ENCODE data around the gene CISD3.
"Not testable (repeated sequence)": the region's sequence is repeated elsewhere in the genome, so short reads cannot be mapped to it uniquely, and the experiment has no call there.

CISD3 gene

DNA sequence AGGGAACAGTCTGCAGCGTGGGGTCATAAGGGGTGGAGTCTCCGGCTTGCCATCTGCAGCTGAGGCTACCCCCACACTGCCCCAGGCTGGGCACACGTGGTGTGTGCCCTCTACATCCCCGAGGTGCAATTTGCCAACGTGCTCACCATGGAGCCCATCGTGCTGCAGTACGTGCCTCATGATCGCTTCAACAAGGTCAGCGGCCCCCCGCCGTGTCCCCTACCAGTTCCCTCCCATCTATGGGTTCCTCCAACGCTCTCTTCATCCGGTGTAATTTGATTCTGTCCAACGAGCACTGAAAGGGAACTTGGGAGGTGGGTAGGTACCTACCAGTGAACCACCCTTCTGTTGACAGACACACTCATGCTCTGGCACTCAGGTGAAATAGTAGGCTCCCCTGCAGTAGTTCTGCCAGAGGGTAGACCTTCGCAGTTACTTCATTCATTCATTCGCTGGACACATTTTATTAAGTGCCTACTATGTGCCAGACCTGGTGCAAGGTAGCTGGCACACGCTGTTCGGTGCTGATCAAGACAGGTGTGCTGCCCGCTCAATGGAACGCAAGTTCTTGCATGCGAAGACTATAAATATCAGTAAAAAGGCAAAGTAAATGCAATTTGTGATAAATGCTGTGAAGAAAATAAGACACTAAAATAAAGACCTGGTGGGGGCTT lies 22.3 kb upstream of the CISD3 start:
- no peak for DNase-seq (ENCODE audit: low read depth)

DNA sequence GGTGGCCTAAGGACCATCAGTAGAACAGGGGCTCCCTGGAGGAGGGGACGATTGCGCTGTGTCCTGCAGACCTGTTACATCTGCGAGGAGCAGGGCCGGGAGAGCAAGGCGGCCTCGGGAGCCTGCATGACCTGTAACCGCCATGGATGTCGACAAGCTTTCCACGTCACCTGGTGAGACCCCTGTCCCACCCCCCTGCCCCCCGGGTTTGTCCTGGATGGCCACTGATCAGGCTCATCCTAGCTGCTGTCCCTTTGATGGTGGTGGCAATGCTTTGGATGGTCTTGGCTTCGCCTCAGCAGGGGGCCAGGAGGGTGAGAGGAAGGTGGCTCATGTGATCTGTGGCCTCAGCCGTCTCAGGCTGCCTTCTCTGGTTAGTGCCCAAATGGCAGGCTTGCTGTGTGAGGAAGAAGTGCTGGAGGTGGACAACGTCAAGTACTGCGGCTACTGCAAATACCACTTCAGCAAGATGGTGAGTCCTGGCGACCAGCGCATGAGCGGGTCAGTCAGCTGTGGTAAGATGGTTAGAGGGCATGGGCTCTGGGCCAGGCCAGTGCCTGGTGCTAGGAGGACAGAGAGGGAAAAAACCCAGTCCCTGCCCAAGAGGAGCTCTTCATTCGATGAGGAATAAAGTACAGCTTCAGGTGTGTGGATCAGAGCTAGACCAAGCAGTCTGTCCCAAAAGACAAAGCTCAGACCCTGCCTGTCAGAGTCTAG lies 20.9 kb upstream of the CISD3 start:
- DNase-seq (ENCODE audit: low read depth), result no peak

DNA sequence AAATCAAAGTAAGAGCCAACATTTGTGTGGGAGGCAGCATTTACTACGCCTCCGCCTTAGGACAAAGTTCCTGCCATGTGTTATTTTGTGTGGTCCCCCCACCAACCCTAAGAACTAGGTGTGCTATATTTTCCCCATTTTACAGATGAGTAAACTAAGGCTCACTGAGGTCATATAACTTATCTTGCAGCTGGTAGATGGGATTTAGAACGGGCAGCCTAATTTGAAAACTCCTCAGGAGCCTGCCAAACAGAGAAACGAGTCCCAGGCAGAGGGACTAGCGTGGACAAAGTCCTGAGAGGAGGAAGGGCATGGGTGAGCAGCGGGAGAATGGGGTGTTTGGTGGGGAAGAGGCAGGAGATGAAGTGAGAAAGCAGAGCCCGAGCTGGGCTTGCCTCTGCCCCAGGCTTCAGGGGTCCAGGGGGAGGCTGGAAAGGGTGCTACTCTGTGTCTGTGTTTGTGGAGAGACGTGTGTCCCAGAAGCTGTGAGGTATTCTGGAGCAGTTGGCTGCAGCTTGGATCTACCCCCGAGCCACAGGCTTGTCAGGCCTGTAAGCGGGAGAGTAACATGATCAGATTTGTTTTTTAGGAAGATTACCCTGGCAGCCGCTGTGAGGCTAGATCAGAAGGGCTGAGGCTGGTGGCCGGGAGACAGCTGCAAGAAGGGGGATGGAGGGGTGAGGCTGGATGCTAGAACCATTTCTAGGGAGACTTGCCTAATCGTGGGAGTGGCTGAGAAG lies 20.1 kb upstream of the CISD3 start:
- DNase-seq (ENCODE audit: low read depth), result no peak

DNA sequence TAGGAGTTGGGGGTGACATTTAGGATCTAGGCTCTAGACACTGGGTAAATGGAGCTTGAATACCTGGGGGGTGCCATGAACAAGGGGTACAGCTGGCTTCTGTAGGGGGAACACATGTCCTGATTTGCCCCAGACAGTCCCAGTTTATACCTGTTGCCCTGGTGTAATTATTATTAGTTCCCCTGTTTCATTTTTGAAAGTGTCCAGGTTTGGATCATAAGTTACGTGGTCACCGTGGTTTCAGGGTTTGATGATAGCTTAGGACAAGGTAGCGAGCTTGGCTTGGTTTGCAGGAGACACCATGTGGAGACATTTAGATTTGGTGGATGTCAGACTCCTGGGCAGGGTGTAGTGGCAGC lies 19.6 kb upstream of the CISD3 start:
- DNase-seq (ENCODE audit: low read depth), result no peak

DNA sequence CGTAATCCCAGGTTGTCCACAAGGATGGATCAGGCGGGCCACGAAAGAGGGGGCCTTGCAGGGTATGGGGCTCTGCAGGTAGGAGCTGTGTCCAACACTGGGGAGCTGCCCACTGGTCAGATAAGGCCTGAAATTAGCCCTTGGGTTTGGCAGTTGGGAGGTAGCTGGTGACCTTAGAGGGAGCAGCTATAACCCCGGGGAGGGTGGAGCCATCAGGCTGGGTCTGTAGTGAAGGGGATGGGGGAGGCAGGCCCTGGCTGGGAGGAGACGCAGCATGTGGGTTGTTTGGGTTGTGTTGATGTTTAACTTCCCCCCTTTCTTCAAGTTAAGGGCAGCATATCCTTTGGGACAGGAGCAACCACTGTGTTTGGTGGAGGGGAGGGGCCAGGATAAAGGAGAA lies 19.2 kb upstream of the CISD3 start:
- DNase-seq (ENCODE audit: low read depth), result no peak

DNA sequence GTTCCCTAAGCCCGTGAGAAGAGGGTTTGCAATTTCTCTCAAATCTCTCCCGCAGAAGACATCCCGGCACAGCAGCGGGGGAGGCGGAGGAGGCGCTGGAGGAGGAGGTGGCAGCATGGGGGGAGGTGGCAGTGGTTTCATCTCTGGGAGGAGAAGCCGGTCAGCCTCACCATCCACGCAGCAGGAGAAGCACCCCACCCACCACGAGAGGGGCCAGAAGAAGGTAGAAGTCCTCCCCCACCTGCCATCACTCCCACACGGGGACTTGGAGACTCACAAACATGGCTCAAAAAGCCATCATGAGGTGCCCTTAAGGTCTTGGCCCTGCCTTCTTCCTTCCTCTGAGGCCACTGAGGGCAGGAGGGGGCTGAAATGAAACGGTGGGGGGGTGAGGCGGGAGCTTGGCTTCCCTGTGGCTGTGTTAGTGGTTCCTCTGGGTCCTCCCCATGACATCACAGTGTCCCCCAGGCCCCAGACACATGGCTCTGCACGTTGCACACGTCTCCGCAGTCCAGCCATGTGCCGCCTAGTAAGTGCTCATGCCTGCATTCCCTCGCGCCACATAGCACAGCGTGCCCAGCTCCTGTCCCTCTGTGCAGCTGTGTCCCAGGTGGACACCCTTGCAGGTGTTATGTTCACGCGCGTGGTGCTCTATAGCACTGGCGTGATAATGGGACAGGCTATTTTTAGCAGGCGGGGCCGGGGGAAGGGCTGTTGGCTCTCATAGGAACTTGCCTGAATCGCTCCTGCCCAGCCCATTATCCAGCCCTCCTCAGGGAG lies 18.2 kb upstream of the CISD3 start:
- no peak for DNase-seq (ENCODE audit: low read depth)

DNA sequence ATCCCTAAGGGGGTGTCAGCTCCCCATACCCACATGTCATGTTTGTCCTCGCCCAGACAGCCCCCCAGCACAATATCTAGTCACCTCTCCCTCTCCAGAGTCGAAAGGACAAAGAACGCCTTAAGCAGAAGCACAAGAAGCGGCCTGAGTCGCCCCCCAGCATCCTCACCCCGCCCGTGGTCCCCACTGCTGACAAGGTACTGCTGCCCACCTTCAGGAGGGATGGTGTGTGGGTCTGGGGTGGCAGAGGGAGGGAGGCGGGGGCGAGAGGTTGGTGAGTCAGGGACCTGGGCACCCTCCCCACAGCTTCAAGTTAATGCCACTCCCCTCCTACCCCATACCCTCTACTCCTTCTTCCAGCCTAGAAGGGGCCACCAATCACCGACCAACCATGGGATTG lies 17.5 kb upstream of the CISD3 start:
- DNase-seq (ENCODE audit: low read depth), result no peak

DNA sequence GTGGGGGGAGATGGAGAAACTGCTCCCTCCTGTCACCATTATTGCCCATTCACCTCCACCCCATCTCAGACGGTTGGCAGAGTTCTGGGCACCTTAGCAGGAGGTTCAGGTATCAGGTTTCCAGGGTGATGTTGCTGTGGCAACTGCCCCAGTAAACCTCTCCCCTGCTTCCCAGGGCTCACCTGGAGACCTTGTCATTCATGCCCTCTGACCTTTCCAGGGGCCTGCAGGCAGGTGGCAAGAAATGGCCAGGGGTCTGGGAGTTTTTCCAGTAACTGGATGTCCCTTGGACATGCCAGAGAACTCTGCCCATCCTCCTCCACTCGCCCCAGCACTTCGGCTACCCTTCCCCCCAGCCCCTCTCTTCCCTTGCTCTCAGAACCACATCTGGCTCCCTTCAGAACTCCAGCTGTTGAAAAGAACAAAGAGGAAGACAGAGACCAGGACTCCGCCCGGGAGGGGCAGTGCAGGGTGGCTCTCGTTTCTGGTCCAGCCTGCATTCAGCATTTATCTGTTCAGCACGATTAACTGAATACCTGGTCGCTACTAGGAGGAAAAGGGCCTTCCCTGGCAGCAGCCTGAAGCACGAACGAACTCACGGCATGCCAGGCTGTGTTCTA lies 16.6 kb upstream of the CISD3 start:
- no peak for DNase-seq (ENCODE audit: low read depth)

DNA sequence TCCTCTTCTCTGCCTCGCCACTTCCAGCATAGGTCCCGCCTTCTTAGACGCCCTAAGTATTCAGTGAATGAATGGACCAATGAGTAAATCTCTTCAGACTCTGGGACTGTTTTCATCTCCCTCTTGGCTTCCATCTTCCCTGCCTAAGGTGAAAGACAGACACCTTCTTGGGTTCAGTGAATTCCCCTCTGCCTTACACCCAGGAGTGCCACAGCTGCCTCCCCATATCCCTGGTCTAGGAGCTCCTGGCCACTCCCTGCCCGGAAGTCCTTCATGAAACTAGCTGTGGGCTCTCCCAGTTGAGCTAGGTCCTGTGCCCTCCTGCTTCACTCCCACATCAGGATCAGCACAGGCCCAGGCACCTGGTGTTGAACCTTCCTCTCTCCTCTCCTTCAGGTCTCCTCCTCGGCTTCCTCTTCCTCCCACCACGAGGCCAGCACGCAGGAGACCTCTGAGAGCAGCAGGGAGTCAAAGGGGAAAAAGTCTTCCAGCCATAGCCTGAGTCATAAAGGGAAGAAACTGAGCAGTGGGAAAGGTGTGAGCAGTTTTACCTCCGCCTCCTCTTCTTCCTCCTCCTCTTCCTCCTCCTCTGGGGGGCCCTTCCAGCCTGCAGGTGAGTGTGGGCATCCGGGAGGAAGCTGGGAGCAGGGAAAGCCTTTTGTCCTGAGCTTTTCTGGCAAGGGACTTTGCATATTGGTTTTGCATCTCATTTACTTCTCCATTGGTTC lies 14.8 kb upstream of the CISD3 start:
- no peak for DNase-seq (ENCODE audit: low read depth)

DNA sequence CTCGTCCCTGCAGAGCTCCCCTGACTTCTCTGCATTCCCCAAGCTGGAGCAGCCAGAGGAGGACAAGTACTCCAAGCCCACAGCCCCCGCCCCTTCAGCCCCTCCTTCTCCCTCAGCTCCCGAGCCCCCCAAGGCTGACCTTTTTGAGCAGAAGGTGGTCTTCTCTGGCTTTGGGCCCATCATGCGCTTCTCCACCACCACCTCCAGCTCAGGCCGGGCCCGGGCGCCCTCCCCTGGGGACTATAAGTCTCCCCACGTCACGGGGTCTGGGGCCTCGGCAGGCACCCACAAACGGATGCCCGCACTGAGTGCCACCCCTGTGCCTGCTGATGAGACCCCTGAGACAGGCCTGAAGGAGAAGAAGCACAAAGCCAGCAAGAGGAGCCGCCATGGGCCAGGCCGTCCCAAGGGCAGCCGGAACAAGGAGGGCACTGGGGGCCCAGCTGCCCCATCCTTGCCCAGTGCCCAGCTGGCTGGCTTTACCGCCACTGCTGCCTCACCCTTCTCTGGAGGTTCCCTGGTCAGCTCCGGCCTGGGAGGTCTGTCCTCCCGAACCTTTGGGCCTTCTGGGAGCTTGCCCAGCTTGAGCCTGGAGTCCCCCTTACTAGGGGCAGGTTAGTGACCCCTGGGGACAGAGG lies 13.7 kb upstream of the CISD3 start:
- DNase-seq (ENCODE audit: low read depth), result no peak

DNA sequence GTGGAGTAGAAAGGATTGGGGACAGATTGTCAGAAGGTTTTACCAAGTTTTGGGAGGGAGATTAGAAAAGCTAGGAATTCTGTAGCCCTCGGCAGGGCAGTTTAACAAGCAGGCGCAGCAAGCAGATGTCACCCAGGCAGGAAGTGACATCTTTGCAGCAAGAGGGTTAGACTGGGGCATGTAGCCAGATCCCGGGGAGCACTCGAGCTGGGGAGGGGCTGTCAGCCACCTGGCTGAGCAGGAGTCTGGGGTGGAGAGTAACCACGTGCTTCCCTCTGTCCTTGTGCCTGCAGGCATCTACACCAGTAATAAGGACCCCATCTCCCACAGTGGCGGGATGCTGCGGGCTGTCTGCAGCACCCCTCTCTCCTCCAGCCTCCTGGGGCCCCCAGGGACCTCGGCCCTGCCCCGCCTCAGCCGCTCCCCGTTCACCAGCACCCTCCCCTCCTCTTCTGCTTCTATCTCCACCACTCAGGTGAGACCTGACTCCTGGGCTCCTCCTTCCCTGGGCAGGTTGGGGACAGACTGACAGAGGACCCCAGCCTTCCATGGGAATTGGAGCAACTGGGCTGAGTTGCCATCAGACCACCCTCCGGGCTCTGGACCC lies 12.9 kb upstream of the CISD3 start:
- DNase-seq (ENCODE audit: low read depth), result no peak

DNA sequence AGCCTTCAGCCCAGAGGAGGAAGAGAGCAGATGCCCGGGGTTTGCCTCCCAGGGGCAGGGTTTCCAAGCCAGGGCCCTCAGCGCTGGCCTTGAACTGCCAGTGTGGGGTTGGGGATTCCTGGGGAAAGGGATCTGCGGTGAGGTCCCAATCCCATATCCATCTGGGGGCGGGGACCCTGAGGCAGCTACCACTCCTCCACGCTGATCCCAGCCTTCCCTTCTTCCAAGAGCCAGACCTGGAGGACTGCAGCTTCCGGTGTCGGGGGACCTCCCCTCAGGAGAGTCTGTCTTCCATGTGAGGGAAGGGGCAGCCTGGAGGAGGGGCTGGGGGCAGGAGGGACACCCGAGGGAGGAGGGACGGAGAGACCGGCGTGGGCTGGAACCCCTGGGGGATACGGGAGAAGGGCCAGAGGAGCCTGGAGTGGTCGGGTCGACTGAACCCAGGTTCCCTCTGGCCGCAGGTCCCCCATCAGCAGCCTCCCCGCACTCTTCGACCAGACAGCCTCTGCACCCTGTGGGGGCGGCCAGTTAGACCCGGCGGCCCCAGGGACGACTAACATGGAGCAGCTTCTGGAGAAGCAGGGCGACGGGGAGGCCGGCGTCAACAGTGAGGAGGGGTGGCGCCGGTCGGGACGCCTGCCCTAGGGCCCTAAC lies 10.7 kb upstream of the CISD3 start:
- DNase-seq (ENCODE audit: low read depth), result no peak

DNA sequence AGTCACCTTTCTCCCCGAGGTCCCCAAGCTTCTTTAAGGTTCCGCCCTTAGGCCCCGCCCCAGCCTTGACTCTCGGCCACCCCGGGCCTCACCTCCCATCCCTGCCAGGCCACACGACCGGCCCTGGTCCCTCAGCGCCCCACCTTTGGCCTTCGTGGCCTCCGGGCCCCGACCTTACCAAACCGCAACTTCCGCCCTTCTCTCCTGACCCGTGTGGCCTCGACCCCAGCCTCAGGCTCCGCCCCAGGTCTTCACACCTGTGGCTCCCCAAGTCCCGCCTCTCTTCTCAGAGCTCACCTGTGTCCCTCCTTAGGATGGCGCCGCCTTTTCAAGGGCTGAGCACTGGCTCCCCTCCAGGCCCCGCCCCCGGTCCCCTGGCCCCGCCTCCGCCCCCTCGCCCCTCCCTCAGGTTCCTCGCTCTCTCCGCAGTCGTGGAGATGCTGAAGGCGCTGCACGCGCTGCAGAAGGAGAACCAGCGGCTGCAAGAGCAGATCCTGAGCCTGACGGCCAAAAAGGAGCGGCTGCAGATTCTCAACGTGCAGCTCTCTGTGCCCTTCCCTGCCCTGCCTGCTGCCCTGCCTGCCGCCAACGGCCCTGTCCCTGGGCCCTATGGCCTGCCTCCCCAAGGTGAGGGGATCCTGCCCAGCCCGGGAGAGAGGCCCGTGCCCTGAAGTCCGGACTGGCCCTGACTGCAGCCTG lies 10.0 kb upstream of the CISD3 start:
- DNase-seq (ENCODE audit: low read depth), result no peak

DNA sequence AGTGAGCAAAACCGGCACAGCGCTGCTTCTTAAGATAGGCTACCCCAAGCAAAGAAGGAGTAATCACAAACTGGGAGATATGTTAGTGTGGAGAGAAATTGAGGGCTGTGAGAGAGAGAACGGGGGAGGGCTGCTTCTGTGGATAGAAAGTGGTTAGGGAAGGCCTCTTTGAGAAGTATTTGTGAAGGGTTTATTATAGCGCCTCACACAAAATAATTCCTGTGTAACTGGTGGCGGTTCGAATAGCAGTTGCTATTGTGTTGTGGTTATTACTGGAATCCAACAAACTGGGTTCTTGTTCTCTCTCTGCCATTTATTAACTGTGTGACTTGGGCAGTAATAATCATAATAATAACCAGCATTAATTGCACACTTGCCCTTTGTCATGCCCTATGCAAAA lies 9.2 kb upstream of the CISD3 start:
- no peak for DNase-seq (ENCODE audit: low read depth)

DNA sequence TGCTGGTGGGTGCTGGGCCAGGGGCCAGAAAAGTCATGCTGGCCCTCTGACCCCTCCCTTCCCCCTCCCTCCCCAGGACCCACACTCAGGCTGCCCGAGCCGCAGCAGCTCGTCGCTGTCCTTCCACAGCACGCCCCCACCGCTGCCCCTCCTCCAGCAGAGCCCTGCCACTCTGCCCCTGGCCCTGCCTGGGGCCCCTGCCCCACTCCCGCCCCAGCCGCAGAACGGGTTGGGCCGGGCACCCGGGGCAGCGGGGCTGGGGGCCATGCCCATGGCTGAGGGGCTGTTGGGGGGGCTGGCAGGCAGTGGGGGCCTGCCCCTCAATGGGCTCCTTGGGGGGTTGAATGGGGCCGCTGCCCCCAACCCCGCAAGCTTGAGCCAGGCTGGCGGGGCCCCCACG lies 8.3 kb upstream of the CISD3 start:
- DNase-seq (ENCODE audit: low read depth), result no peak

DNA sequence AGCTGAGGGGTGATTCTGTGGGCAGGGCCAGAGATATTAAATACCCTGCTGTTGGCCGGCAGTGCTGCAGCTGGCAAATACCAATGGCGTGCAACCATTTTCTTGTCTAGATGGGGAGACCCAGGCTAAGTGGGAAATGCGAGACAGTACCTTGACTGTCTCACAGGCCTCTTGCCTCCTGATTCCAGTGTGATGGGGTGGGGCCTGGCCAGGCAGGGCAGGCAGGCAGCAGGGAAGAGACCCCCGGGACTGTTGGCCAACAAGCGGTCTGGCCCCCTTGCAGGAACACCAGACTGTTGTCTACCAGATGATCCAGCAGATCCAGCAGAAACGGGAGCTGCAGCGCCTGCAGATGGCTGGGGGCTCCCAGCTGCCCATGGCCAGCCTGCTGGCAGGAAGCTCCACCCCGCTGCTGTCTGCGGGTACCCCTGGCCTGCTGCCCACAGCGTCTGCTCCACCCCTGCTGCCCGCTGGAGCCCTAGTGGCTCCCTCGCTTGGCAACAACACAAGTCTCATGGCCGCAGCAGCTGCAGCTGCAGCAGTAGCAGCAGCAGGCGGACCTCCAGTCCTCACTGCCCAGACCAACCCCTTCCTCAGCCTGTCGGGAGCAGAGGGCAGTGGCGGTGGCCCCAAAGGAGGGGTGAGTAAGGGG lies 5.7 kb upstream of the CISD3 start:
- DNase-seq (ENCODE audit: low read depth), result no peak

DNA sequence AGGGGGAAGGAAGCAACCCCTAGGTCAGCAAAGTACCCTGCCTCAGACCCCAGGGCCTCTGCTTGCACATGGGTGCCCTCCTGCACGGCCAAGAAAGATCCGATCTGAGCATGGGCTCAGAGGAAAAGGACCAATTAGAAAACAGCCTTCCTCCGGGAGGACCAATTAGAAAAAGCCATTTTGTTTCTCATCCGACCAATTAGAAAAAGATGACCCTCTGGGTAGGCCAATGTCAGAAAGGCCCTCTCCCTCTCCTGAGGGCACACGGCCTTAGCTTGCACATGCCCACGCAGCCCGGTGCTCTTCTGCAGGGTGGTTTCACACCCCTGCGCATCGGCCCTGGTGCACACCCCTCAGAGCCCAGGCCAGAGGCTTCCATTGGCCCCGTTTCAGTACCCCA lies 5.1 kb upstream of the CISD3 start:
- no peak for DNase-seq (ENCODE audit: low read depth)

DNA sequence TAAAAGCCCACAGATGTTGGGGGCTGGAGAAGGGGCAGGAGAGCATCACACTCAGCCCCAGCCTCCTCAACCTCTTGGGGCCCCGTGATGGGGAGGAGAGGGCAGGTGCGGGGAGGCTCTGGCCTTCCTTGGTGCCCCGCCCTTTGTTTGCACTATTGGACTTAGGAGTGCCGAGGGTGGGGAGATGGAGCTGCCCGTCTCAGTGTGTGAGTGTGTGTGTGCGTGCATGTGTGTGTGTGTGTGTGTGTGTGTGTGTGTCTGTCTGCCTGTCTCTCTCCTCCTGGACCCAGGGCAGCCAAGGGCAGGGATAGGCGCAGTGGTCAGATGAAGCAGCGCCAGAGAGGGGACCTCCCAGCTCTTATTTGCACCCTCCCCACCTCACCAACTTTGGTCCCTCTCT lies 4.0 kb upstream of the CISD3 start:
- not testable (repeated sequence) for DNase-seq (ENCODE audit: low read depth)

DNA sequence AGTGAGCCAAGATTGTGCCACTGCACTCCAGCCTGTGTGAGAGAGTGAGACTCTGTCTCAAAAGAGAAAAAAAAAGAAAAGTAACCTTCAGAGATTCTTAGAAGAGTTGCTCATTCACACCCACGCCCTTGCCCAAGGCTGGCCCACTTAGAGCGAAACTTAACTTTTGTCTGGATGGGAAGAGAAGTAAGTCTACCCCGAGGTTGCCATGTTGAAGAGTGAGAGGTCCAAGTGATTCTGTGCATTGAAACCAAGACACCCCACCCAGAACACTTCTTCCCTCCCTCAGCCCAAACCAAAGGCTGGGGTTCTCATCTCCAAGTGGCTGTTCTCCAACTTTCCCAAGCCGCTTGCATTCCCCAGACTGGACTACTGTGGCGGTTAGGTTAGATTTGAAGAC lies 2.4 kb upstream of the CISD3 start:
- no peak for DNase-seq (ENCODE audit: low read depth)

All from HS-27A (cell line).